T-cell (primary cell): Measurements from ENCODE around the gene STARD3NL. TPM values are rescaled to one million over a fixed set of nuclear protein-coding genes. Genes with fewer than 3 reads are reported as not detected.
"Not testable (repeated sequence)": the region's sequence is repeated elsewhere in the genome, so short reads cannot be mapped to it uniquely, and the experiment has no call there.

Experiments used
- ATAC-seq, 4 experiments: fragments of 200-7000 bp in 3 of 4; fragments of 150-1000 bp in 1 of 4; cut with Tn5 transposase; replicated peaks in 1 of 4; 1 replicate in 3 of 4; 2 replicates in 1 of 4; pipeline ENCODE4 v1.10.0; 2021; ENCODE audit warnings: moderate library complexity in 3 of 4, mild to moderate bottlenecking in 2 of 4, moderate number of reproducible peaks in 1 of 4
- CTCF ChIA-PET, 2 donors: fragments of 300-600 bp; sonication (Branson Sonifier 250); formaldehyde crosslinking; loops; one replicate each; lab custom pipeline; 2022; ENCODE audit warnings: antibody characterized with exemption in 2 of 2; lab: Charles Lee
- POLR2A ChIA-PET, 2 donors: fragments of 300-600 bp; sonication (Branson Sonifier 250); formaldehyde crosslinking; loops; one replicate each; lab custom pipeline; 2022; ENCODE audit warnings: antibody characterized with exemption in 2 of 2; lab: Charles Lee
- DNase-seq, 35 experiments: peaks; one replicate each; pipeline versions ENCODE4 v3.0.0 to v3.0.0-alpha.2; 2013 to 2023
- H3K27ac ChIP-seq: one replicate; pipeline ENCODE4 v1.5.1; 2013; ENCODE audit warnings: low read length
- H3K27me3 ChIP-seq, 2 experiments: replicated peaks in 1 of 2; 1 replicate in 1 of 2; 2 replicates in 1 of 2; pipeline versions ENCODE4 v1.6.1 to v1.7.0; 2013; ENCODE audit warnings: low read length in 1 of 2, mixed read lengths in 1 of 2; ENCODE audit not compliant: control insufficient read depth in 2 of 2, insufficient read depth in 2 of 2; ENCODE audit errors: extremely low read depth in 1 of 2
- H3K36me3 ChIP-seq, 2 donors: 1 replicate in 1 of 2; 2 replicates in 1 of 2; pipeline versions ENCODE4 v1.6.1 to v1.7.0; 2013; ENCODE audit warnings: low read length in 1 of 2; ENCODE audit not compliant: control insufficient read depth in 2 of 2, insufficient read depth in 1 of 2; ENCODE audit errors: extremely low read depth in 1 of 2
- H3K4me1 ChIP-seq, 2 experiments: 1 replicate in 1 of 2; 2 replicates in 1 of 2; pipeline versions ENCODE4 v1.6.1 to v1.7.0; 2013; ENCODE audit warnings: low read length in 2 of 2, mixed read lengths in 1 of 2; ENCODE audit not compliant: insufficient read depth in 2 of 2, control insufficient read depth in 1 of 2; ENCODE audit errors: extremely low read depth in 1 of 2
- H3K4me3 ChIP-seq, 2 donors: 1 replicate in 1 of 2; 2 replicates in 1 of 2; pipeline versions ENCODE4 v1.5.1 to v1.7.0; 2013; ENCODE audit warnings: mild to moderate bottlenecking in 2 of 2, low read length in 1 of 2, moderate library complexity in 1 of 2; ENCODE audit not compliant: control insufficient read depth in 1 of 2; ENCODE audit errors: extremely low read depth in 1 of 2
- H3K9me3 ChIP-seq: 2 replicates; pipeline ENCODE4 v1.7.0; 2013
- H3K27ac Mint-ChIP-seq, 2 donors: one replicate each; pipeline ENCODE4 v1.8.0; 2020 to 2021; ENCODE audit warnings: mild to moderate bottlenecking in 2 of 2, mixed read lengths in 2 of 2
- H3K27me3 Mint-ChIP-seq, 2 donors: one replicate each; pipeline ENCODE4 v1.8.0; 2021 to 2022; ENCODE audit warnings: mixed read lengths in 2 of 2
- H3K36me3 Mint-ChIP-seq: one replicate; pipeline ENCODE4 v1.8.0; 2021; ENCODE audit warnings: mixed read lengths
- H3K4me1 Mint-ChIP-seq, 3 donors: one replicate each; pipeline ENCODE4 v1.8.0; 2020 to 2022; ENCODE audit warnings: mixed read lengths in 3 of 3, mild to moderate bottlenecking in 1 of 3
- H3K4me3 Mint-ChIP-seq, 3 donors: one replicate each; pipeline ENCODE4 v1.8.0; 2020 to 2022; ENCODE audit warnings: mild to moderate bottlenecking in 3 of 3, mixed read lengths in 3 of 3, moderate library complexity in 3 of 3
- H3K9me3 Mint-ChIP-seq, 3 donors: one replicate each; pipeline ENCODE4 v1.8.0; 2020 to 2022; ENCODE audit warnings: mixed read lengths in 3 of 3
- WGBS: methylation state at CpG from one replicate; pipeline ENCODE4 v1.1.5; 2013; ENCODE audit warnings: missing lambda C conversion rate; ENCODE audit not compliant: insufficient coverage; 5-methylcytosine and 5-hydroxymethylcytosine counted together
- total RNA-seq, 35 experiments: library from RNA in 6 of 35; stranded (reverse) in 6 of 35; fragments of 120-200 nt in 1 of 35; gene quantifications; one replicate each; pipeline versions ENCODE4 v1.2.1 to v1.2.4 and lab custom pipeline; 2013 to 2026

The STARD3NL gene
- total RNA-seq, 5 donors from 2014 or later (not counting 1 experiment from before 2014, with no cell fraction given) = 12.1 to 13.5 (median 12.5) TPM

DNA sequence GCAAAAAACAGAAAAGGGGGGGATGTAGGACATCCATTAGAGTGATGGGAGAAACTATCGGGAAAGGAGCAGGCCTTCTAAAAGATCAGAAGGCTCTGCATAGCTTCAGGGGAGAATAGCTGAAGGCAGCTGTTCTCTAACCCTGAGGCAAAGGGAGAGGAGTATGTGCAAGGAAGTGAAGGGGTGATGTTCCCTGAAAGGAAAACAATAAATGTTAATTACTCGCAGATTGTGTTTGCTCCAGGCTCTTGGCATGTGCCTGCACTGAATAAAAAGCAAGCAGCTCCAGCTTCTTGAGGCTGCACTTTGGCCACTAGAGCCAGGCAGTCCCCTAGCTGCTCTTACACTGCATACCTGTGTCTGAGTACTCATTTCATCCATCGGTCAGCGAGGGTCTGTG, 14.4 kb upstream of the STARD3NL start:
- Histone ChIP-seq H3K36me3 (no peaks in the 10 kb centered on the region), H3K27me3 (no peaks in the 10 kb centered on the region), H3K4me1 (no peaks in the 10 kb centered on the region), H3K4me3 (no peak overlapping the region), H3K9me3 (no peaks in the 10 kb centered on the region), H3K27ac (no peak overlapping the region)
- Mint-ChIP-seq H3K9me3 (no peaks in the 10 kb centered on the region), H3K27ac (no peak overlapping the region), H3K36me3 (no peaks in the 10 kb centered on the region), H3K27me3 (peaks cover 10 to 24% of the 10 kb centered on the region in 2 donors), H3K4me3 (no peak overlapping the region), H3K4me1 (peaks cover 0 to 4% (median 2%) of the 10 kb centered on the region in 3 donors)
- POLR2A ChIA-PET = no interaction called here
- no peak for DNase-seq
- ATAC-seq = no peak
- 100% methylated on average over 2 of the region's 4 CpGs for WGBS
- CTCF ChIA-PET = no interaction called here

DNA sequence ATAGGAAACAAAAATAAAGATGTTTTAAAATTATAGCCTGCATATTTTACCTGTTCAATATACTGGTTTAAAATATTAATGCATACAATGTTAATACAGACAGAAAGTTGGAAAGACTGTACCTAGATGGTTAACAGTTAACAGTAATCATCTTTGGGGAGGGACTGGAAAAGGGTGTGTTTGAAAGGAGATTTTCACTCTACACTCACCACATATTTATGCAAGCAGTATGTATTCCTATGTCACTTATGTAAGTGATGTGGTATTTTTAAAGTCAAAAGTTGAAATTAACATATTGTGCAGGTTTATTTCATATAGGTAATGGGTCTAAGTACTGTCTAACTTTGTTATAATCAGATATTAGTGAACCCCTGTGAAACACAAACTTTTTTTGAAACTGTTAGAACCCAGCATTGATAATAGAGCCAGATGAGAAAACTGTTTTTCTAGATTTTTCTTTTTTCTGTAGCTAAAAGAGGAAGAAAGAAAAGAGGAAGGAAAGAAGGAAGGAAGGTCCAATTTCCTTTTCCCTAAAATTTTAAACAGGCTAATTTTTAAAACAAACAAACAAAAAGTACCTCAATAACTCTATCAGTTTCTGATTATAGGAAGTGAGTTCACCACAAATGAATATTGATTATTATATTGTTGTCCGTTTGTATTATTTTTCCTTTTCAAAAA, 9.0 kb upstream of the STARD3NL start:
- ATAC-seq (no peak), DNase-seq (no peak)
- Mint-ChIP-seq H3K36me3 (no peaks in the 10 kb centered on the region), H3K27me3 (peaks cover 12 to 21% of the 10 kb centered on the region in 2 donors), H3K27ac (no peak overlapping the region), H3K9me3 (peaks cover 0 to 4% (median 3%) of the 10 kb centered on the region in 3 donors), H3K4me1 (peaks cover 0 to 9% (median 4%) of the 10 kb centered on the region in 3 donors), H3K4me3 (no peak overlapping the region)
- ChIA-PET CTCF (interaction anchor here (0.5 to 1.1 kb wide), 3 partner anchors 33 to 230 kb away, joined by 3 to 4 read pairs (median 3); no protein-coding TSS in a partner anchor), POLR2A (interaction anchor here in 1 of 2 donors (0.6 kb wide), 1 partner anchor 11 kb away, joined by 4 read pairs; no protein-coding TSS in a partner anchor)
- no peak overlapping the region for H3K4me3 ChIP-seq
- WGBS = no CpG with 5 or more reads among the region's 1 CpG
- H3K9me3 ChIP-seq = no peaks in the 10 kb centered on the region
- H3K4me1 ChIP-seq = no peaks in the 10 kb centered on the region
- no peaks in the 10 kb centered on the region for H3K36me3 ChIP-seq
- no peaks in the 10 kb centered on the region for H3K27me3 ChIP-seq
- H3K27ac ChIP-seq = no peak overlapping the region

DNA sequence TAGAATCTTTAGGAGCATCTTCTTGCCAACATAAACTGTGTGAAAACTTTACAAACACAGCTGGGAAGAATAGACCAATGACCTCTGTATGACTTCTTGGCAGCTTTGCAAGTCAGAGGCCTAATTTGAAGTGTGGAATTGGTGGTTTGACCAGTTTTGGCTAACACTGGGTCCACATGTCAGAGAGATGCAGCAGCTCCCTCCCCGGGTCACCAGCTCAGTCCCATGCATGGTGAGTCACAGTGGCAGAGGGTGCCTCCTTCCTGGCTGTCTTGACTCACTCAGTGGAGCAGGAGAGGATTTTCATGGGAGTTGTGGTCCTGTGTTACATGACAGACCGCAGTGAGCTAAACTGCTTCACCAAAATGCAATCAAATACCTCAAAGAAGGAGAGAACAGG, 8.2 kb upstream of the STARD3NL start:
- Histone ChIP-seq H3K9me3 (no peaks in the 10 kb centered on the region), H3K27ac (no peak overlapping the region), H3K4me1 (no peaks in the 10 kb centered on the region), H3K4me3 (no peak overlapping the region), H3K36me3 (no peaks in the 10 kb centered on the region), H3K27me3 (no peaks in the 10 kb centered on the region)
- H3K27me3 Mint-ChIP-seq = peaks cover 17 to 23% of the 10 kb centered on the region in 2 donors
- ChIA-PET POLR2A (no interaction called here), CTCF (interaction anchor here (0.5 to 1.4 kb wide), 3 partner anchors 199 to 229 kb away, joined by 3 to 4 read pairs (median 3); no protein-coding TSS in a partner anchor)
- DNase-seq (peak in 1 of 35 experiments; percentile 2), ATAC-seq (no peak)
- WGBS = 63% methylated on average over 1 of the region's 2 CpGs
- H3K4me3 Mint-ChIP-seq = no peak overlapping the region
- peaks cover 0 to 4% (median 3%) of the 10 kb centered on the region in 3 donors for H3K9me3 Mint-ChIP-seq
- peaks cover 0 to 9% (median 4%) of the 10 kb centered on the region in 3 donors for H3K4me1 Mint-ChIP-seq
- no peak overlapping the region for H3K27ac Mint-ChIP-seq
- no peaks in the 10 kb centered on the region for H3K36me3 Mint-ChIP-seq

DNA sequence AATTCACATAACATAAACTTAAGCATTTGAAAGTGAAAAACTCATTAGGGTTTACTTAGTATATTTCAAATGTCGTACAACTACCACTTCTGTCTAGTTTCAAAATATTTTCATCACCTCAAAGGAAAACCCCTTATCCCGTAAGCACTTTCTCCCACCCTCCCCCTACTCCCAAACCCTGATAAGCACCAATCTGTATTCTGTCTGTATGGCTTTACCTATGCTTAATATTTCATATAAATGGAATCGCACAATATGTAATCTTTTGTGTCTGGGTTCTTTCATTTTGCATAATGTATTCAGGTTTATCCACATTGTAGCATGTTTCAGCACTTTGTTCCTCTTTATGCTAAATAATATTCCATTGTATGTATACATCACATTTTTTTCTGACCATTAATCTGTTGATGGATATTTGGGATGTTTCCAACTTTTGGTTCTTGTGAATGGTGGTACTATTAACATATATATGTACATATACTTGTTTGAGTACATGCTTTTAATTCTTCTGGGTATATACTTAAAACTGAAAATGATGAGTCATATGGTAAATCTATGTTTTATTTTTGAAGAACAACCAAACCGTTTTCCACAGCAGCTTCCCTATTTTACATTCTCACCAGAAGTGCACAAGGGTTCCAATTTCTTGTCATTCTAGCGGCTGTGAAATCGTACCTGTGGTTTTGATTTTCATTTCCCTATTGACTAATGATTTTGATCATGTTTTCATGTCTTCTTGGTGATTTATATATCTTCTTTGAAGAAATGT, 6.2 kb upstream of the STARD3NL start:
- POLR2A ChIA-PET = no interaction called here
- H3K4me1 ChIP-seq = no peaks in the 10 kb centered on the region
- peaks cover 0 to 4% (median 3%) of the 10 kb centered on the region in 3 donors for H3K9me3 Mint-ChIP-seq
- WGBS = 60% methylated on average over 1 of the region's 6 CpGs
- H3K4me1 Mint-ChIP-seq = peaks cover 0 to 9% (median 4%) of the 10 kb centered on the region in 3 donors
- no peak overlapping the region for H3K4me3 Mint-ChIP-seq
- CTCF ChIA-PET = no interaction called here
- H3K27ac Mint-ChIP-seq = no peak overlapping the region
- DNase-seq (no peak), ATAC-seq (no peak)
- peaks cover 0 to 6% of the 10 kb centered on the region in 2 experiments for H3K27me3 ChIP-seq
- no peaks in the 10 kb centered on the region for H3K36me3 ChIP-seq
- H3K4me3 ChIP-seq = no peak overlapping the region
- no peak overlapping the region for H3K27ac ChIP-seq
- H3K9me3 ChIP-seq = no peaks in the 10 kb centered on the region
- H3K36me3 Mint-ChIP-seq = no peaks in the 10 kb centered on the region
- peaks cover 18 to 23% of the 10 kb centered on the region in 2 donors for H3K27me3 Mint-ChIP-seq

DNA sequence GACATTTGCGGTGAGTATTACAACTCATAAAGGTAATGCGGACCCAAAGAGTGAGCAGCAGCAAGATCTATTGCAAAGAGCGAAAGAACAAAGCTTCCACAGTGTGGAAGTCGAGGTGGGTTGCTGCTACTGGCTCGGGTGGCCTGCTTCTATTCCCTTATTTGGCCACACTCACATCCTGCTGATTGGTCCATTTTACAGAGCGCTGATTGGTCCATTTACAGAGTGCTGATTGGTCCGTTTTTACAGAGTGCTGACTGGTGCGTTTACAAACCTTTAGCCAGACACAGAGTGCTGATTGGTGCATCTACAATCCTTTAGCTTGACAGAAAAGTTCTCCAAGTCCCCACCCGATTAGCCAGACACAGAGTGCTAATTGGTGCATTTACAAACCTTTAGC, 2.5 kb upstream of the STARD3NL start:
- WGBS = 97% methylated on average over 8 of the region's 9 CpGs
- H3K9me3 Mint-ChIP-seq, H3K36me3 ChIP-seq, H3K27me3 ChIP-seq, H3K27ac ChIP-seq, ATAC-seq, POLR2A ChIA-PET, H3K27ac Mint-ChIP-seq, H3K4me3 ChIP-seq, H3K9me3 ChIP-seq, H3K4me3 Mint-ChIP-seq, H3K36me3 Mint-ChIP-seq, DNase-seq: not testable (repeated sequence)
- Mint-ChIP-seq H3K27me3 (peaks cover 18 to 19% of the 10 kb centered on the region in 2 donors), H3K4me1 (peaks cover 23 to 31% (median 28%) of the 10 kb centered on the region in 3 donors)
- peaks cover 7 to 19% of the 10 kb centered on the region in 2 experiments for H3K4me1 ChIP-seq
- CTCF ChIA-PET = interaction anchor here in 1 of 2 donors (0.6 kb wide), 1 partner anchor 70 kb away, joined by 4 read pairs; no protein-coding TSS in a partner anchor

DNA sequence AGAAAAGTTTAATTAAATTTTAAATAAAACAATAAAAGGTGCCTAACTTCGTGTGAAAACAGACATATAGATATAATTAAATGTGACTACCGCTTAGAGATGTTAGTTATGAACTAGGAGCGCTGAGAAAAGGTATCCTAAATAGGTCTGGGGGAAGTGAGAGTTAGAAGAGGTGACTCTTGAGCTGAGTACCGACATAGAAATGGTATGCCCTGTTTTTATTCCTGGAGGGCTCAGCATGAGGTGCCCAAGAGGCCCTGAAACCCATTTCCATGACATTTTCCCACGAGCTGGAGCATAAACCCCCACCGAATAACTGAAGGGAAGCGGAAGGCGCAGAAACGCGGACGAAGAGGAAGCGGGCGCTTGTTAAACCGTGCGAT, 433 bp upstream of the STARD3NL start:
- Histone ChIP-seq H3K9me3 (no peaks in the 10 kb centered on the region), H3K27me3 (peaks cover 0 to 6% of the 10 kb centered on the region in 2 experiments), H3K4me1 (peaks cover 7 to 21% of the 10 kb centered on the region in 2 experiments), H3K36me3 (no peaks in the 10 kb centered on the region), H3K4me3 (peak overlapping the region; percentile 72 to 95), H3K27ac (peak overlapping the region; percentile 82)
- ChIA-PET POLR2A (interaction anchor here in 1 of 2 donors (0.9 kb wide), 1 partner anchor 40 kb away, joined by 3 read pairs; no protein-coding TSS in a partner anchor), CTCF (interaction anchor here (0.6 to 2.1 kb wide), 10 partner anchors 14 to 192 kb away, joined by 3 to 7 read pairs (median 4); no protein-coding TSS in a partner anchor)
- no peak for DNase-seq
- H3K4me3 Mint-ChIP-seq = peak overlapping the region; percentile 96 to 97 (median 96)
- H3K27me3 Mint-ChIP-seq = peaks cover 11 to 13% of the 10 kb centered on the region in 2 donors
- peaks cover 0 to 2% (median 1%) of the 10 kb centered on the region in 3 donors for H3K9me3 Mint-ChIP-seq
- H3K27ac Mint-ChIP-seq = peak overlapping the region; percentile 92 to 95
- ATAC-seq = peak in 2 of 4 experiments; percentile 1 to 2
- no peaks in the 10 kb centered on the region for H3K36me3 Mint-ChIP-seq
- H3K4me1 Mint-ChIP-seq = peaks cover 23 to 33% (median 30%) of the 10 kb centered on the region in 3 donors
- 8% methylated on average over 14 of the region's 15 CpGs for WGBS
